K562 (cell line): ENCODE data around the gene SH3GLB2. TPM values are rescaled to one million over a fixed set of nuclear protein-coding genes. Genes with fewer than 3 reads are reported as not detected.

Experiments used
- CHD1 ChIP-seq: fragments of 200-600 bp; sonication (generic); IDR thresholded peaks from one replicate; pipeline ENCODE4 v1.6.1; 2012; ENCODE audit warnings: mild to moderate bottlenecking, moderate library complexity, low read length, inconsistent platforms
- CREBBP ChIP-seq: IDR thresholded peaks from one replicate; pipeline ENCODE4 v1.6.1; 2012; ENCODE audit warnings: low read depth, mild to moderate bottlenecking, control low read depth, inconsistent platforms, low read length
- CSDE1 ChIP-seq, 2 experiments: fragments of 450-650 bp; IDR thresholded peaks; 2 replicates each; pipeline ENCODE4 v1.6.1; 2016; ENCODE audit warnings: mild to moderate bottlenecking in 1 of 2
- CXXC5 ChIP-seq: fragments of 250-450 bp; sonication (Bioruptor Pico); IDR thresholded peaks from 2 replicates; pipeline ENCODE4 v1.8.0; 2022; ENCODE audit warnings: inconsistent platforms, mild to moderate bottlenecking, moderate library complexity
- DPF2 ChIP-seq: fragments of 450-650 bp; IDR thresholded peaks from 2 replicates; pipeline ENCODE4 v1.6.1; 2016
- GATAD2A ChIP-seq: fragments of 450-650 bp; IDR thresholded peaks from 2 replicates; pipeline ENCODE4 v1.6.1; 2017
- KDM4B ChIP-seq, 2 experiments: fragments of 450-650 bp in 1 of 2; sonication (generic) in 1 of 2; IDR thresholded peaks; 2 replicates each; pipeline ENCODE4 v1.6.1; 2016 to 2017; ENCODE audit warnings: borderline replicate concordance in 2 of 2, antibody characterized with exemption in 1 of 2, low read depth in 1 of 2, mild to moderate bottlenecking in 1 of 2
- MAZ ChIP-seq, 2 experiments: fragments of 450-650 bp in 1 of 2; sonication (generic) in 1 of 2; formaldehyde crosslinking; IDR thresholded peaks in 1 of 2; conservative IDR thresholded peaks in 1 of 2; 2 replicates each; pipeline versions ENCODE4 v1.4.0 to v1.5.0; 2020; ENCODE audit warnings: mild to moderate bottlenecking in 1 of 2, missing genetic modification reagents in 1 of 2
- MBD2 ChIP-seq: sonication (generic); IDR thresholded peaks from 2 replicates; pipeline ENCODE4 v1.6.1; 2016; ENCODE audit warnings: low read depth, borderline replicate concordance
- PHF20 ChIP-seq: fragments of 450-650 bp; IDR thresholded peaks from 2 replicates; pipeline ENCODE4 v1.6.1; 2018; ENCODE audit not compliant: partially characterized antibody
- RFX1 ChIP-seq: fragments of 450-650 bp; IDR thresholded peaks from 2 replicates; pipeline ENCODE4 v1.6.1; 2016; ENCODE audit warnings: mild to moderate bottlenecking, moderate library complexity
- SNRNP70 ChIP-seq: fragments of 200-400 bp; formaldehyde crosslinking; optimal IDR thresholded peaks from 2 replicates; pipeline ENCODE3; 2017; ENCODE audit warnings: low read depth, low read length
- TBP ChIP-seq: optimal IDR thresholded peaks from 2 replicates; pipeline ENCODE3; 2011; ENCODE audit warnings: low read depth, low read length, improper control_type of control experiment
- USF1 ChIP-seq: sonication (generic); formaldehyde crosslinking; IDR thresholded peaks from 2 replicates; pipeline ENCODE4 v1.9.0; 2022; ENCODE audit warnings: mild to moderate bottlenecking, missing genetic modification reagents
- ZFP36 ChIP-seq: fragments of 150-350 bp; IDR thresholded peaks from 2 replicates; pipeline ENCODE4 v1.6.1; 2018; ENCODE audit warnings: low read length, low read depth; ENCODE audit not compliant: partially characterized antibody
- ZNF175 ChIP-seq: fragments of 200-800 bp; sonication (Bioruptor generic); IDR thresholded peaks from 2 replicates; pipeline ENCODE4 v1.6.1; 2016; ENCODE audit warnings: low read depth, mild to moderate bottlenecking, missing genetic modification characterization, missing compliant biosample characterization
- ZNF263 ChIP-seq: sonication (generic); formaldehyde crosslinking; IDR thresholded peaks from 2 replicates; pipeline ENCODE4 v1.8.0; 2022; ENCODE audit warnings: mild to moderate bottlenecking, missing genetic modification reagents, borderline replicate concordance
- ZNF764 ChIP-seq: fragments of 250-450 bp; sonication (Bioruptor Pico); IDR thresholded peaks from 2 replicates; pipeline ENCODE4 v1.4.0; 2020; ENCODE audit warnings: low read depth, mild to moderate bottlenecking, moderate library complexity
- polyA plus RNA-seq, 8 experiments: library from polyadenylated mRNA; depleted of rRNA in 4 of 8; stranded (reverse) in 5 of 8; unstranded in 3 of 8; fragments of >200 nt; fragmentation: Nextera tagmentation in 2 of 8; fragmentation: Illumina TruSeq in 1 of 8; extraction: Ambion mirVana in 2 of 8; extraction: Trizol in 1 of 8; gene quantifications; 2 replicates each; pipeline versions ENCODE4 v1.2.1 to v1.2.3, GENCODE V29; 2011 to 2014; ENCODE audit warnings: inconsistent platforms in 1 of 8, missing spikeins in 1 of 8
- total RNA-seq, 7 experiments: library from RNA; depleted of rRNA in 6 of 7; stranded (reverse); fragments of >200 nt in 6 of 7; fragmentation: Illumina TruSeq in 2 of 7; extraction: Trizol in 2 of 7; gene quantifications; 2 replicates each; pipeline versions ENCODE4 v1.2.1 to v1.2.3, GENCODE V29; 2011 to 2021; ENCODE audit warnings: low replicate concordance in 1 of 7
- TF ChIP-seq, protein P1 (sequence below): fragments of 250-450 bp; sonication (Bioruptor Pico); IDR thresholded peaks from 2 replicates; pipeline ENCODE4 v1.4.0; 2020; ENCODE audit warnings: mild to moderate bottlenecking, moderate library complexity
- TF ChIP-seq, protein P2 (sequence below): sonication (generic); formaldehyde crosslinking; IDR thresholded peaks from 2 replicates; pipeline ENCODE4 v1.8.1; 2023; ENCODE audit warnings: mild to moderate bottlenecking, missing genetic modification reagents
- TF ChIP-seq, protein P3 (sequence below): fragments of 250-450 bp; sonication (Bioruptor Pico); IDR thresholded peaks from 2 replicates; pipeline ENCODE4 v1.4.0; 2020; ENCODE audit warnings: borderline replicate concordance

SH3GLB2 gene
- total and polyA plus RNA-seq, 9 of the 15 experiments (the other 6 are each of a cell fraction or from before 2014, with no cell fraction given): 0.20 to 118 (median 58.8) TPM

- TF ChIP-seq, protein P1, sequence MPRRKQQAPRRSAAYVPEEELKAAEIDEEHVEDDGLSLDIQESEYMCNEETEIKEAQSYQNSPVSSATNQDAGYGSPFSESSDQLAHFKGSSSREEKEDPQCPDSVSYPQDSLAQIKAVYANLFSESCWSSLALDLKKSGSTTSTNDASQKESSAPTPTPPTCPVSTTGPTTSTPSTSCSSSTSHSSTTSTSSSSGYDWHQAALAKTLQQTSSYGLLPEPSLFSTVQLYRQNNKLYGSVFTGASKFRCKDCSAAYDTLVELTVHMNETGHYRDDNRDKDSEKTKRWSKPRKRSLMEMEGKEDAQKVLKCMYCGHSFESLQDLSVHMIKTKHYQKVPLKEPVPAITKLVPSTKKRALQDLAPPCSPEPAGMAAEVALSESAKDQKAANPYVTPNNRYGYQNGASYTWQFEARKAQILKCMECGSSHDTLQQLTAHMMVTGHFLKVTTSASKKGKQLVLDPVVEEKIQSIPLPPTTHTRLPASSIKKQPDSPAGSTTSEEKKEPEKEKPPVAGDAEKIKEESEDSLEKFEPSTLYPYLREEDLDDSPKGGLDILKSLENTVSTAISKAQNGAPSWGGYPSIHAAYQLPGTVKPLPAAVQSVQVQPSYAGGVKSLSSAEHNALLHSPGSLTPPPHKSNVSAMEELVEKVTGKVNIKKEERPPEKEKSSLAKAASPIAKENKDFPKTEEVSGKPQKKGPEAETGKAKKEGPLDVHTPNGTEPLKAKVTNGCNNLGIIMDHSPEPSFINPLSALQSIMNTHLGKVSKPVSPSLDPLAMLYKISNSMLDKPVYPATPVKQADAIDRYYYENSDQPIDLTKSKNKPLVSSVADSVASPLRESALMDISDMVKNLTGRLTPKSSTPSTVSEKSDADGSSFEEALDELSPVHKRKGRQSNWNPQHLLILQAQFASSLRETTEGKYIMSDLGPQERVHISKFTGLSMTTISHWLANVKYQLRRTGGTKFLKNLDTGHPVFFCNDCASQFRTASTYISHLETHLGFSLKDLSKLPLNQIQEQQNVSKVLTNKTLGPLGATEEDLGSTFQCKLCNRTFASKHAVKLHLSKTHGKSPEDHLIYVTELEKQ (CRISPR knock-in tag): no peak
- TF ChIP-seq MBD2 (no peak), ZNF263 (CRISPR knock-in tag) (peak; percentile 48; the same call in 1 of the 2 replicates), RFX1 (peak; percentile 90), CREBBP (no peak), DPF2 (no peak), PHF20 (no peak), CXXC5 (CRISPR knock-in tag) (no peak), ZNF175 (CRISPR knock-in tag) (no peak), TBP (no peak), ZNF764 (CRISPR knock-in tag) (no peak), MAZ (CRISPR knock-in tag; conservative IDR thresholded peaks at IDR 0.05 in 1 of 2, IDR thresholded peaks at IDR 0.05 in 1 of 2) (no peak), ZFP36 (peak; percentile 13), CHD1 (no peak), GATAD2A (no peak), USF1 (CRISPR knock-in tag) (peak; percentile 72; the same call in 1 of the 2 replicates), CSDE1 (IDR thresholded peaks at IDR 0.05) (no peak), SNRNP70 (no peak), KDM4B (IDR thresholded peaks at IDR 0.05; ENCODE audit: borderline replicate concordance in 2 of 2, low read depth in 1 of 2) (no peak)
- TF ChIP-seq, protein P2, sequence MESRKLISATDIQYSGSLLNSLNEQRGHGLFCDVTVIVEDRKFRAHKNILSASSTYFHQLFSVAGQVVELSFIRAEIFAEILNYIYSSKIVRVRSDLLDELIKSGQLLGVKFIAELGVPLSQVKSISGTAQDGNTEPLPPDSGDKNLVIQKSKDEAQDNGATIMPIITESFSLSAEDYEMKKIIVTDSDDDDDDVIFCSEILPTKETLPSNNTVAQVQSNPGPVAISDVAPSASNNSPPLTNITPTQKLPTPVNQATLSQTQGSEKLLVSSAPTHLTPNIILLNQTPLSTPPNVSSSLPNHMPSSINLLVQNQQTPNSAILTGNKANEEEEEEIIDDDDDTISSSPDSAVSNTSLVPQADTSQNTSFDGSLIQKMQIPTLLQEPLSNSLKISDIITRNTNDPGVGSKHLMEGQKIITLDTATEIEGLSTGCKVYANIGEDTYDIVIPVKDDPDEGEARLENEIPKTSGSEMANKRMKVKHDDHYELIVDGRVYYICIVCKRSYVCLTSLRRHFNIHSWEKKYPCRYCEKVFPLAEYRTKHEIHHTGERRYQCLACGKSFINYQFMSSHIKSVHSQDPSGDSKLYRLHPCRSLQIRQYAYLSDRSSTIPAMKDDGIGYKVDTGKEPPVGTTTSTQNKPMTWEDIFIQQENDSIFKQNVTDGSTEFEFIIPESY: no peak
- TF ChIP-seq, protein P3, sequence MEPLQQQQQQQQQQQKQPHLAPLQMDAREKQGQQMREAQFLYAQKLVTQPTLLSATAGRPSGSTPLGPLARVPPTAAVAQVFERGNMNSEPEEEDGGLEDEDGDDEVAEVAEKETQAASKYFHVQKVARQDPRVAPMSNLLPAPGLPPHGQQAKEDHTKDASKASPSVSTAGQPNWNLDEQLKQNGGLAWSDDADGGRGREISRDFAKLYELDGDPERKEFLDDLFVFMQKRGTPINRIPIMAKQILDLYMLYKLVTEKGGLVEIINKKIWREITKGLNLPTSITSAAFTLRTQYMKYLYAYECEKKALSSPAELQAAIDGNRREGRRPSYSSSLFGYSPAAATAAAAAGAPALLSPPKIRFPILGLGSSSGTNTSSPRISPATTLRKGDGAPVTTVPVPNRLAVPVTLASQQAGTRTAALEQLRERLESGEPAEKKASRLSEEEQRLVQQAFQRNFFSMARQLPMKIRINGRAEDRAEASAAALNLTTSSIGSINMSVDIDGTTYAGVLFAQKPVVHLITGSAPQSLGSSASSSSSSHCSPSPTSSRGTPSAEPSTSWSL: no peak
Measured at GRCh38 chr9:129026442-129027223, 1.5 kb downstream of the SH3GLB2 start (continued).
